Tibial nerve (tissue), 3 donors: Measurements from ENCODE around the gene CTNNAL1.

Experiments used
- POLR2A ChIP-seq, 2 donors: fragments of 450-650 bp; IDR thresholded peaks; one replicate each; pipeline ENCODE4 v1.6.1; 2017; ENCODE audit warnings: antibody characterized with exemption in 2 of 2, mild to moderate bottlenecking in 2 of 2, moderate library complexity in 2 of 2
- TF ChIP-seq, protein P1 (sequence below), 5 experiments: fragments of 200-600 bp in 3 of 5; fragments of 450-650 bp in 2 of 5; sonication (generic) in 3 of 5; IDR thresholded peaks; one replicate each; pipeline ENCODE4 v1.5.1; 2016 to 2019; ENCODE audit warnings: antibody characterized with exemption in 5 of 5, mild to moderate bottlenecking in 3 of 5, moderate library complexity in 2 of 5

DNA sequence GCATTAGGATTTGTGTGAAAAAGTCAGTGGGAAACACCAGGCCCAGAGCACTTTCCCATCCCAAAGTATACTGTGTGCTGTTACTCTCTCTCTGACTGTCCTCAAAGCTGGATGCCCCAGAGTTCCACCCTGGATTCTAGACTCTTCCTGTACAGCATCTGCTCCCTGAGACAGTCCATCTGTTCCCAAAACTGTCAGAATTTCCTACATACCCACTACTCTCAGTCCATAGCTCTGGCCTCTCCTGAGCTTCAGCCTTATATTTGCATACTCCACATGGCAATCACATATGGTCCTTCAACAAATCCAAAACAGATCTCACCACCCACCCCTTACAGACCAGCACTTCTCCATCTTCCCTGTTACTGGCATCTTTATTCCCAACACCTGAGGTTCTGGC, 88.8 kb downstream of the CTNNAL1 start:
- TF ChIP-seq POLR2A (IDR thresholded peaks at IDR 0.05): no peak
- TF ChIP-seq, protein P1, sequence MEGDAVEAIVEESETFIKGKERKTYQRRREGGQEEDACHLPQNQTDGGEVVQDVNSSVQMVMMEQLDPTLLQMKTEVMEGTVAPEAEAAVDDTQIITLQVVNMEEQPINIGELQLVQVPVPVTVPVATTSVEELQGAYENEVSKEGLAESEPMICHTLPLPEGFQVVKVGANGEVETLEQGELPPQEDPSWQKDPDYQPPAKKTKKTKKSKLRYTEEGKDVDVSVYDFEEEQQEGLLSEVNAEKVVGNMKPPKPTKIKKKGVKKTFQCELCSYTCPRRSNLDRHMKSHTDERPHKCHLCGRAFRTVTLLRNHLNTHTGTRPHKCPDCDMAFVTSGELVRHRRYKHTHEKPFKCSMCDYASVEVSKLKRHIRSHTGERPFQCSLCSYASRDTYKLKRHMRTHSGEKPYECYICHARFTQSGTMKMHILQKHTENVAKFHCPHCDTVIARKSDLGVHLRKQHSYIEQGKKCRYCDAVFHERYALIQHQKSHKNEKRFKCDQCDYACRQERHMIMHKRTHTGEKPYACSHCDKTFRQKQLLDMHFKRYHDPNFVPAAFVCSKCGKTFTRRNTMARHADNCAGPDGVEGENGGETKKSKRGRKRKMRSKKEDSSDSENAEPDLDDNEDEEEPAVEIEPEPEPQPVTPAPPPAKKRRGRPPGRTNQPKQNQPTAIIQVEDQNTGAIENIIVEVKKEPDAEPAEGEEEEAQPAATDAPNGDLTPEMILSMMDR (IDR thresholded peaks at IDR 0.05): no peak
